ENCODE results near the gene PIGT. TPM values are rescaled to one million over a fixed set of nuclear protein-coding genes. Genes with fewer than 3 reads are reported as not detected.

The PIGT gene
- total RNA-seq (2022), result 239 and 259 TPM in 2 replicates
- Bru-seq, nascent RNA, result percentile 78 among the genes with signal in this experiment
- percentile 84 among the genes with signal in this experiment for BruChase-seq, experiment 1, labeled RNA remaining after a 2-hour chase
- BruChase-seq, experiment 2, labeled RNA remaining after a 6-hour chase, result percentile 84 among the genes with signal in this experiment
- long read RNA-seq, transcript PIGT-202 (12 exons, 2,245 nt), result major isoform, 398 of 579 reads
- long read RNA-seq, transcript PIGT-211 (11 exons, 2,032 nt), result minor isoform, 11 of 579 reads
- long read RNA-seq, transcript PIGT-201 (10 exons, 1,880 nt), result minor isoform, 30 of 579 reads
- long read RNA-seq, transcript PIGT-203 (11 exons, 1,971 nt), result minor isoform, 22 of 579 reads
- long read RNA-seq, partial matches to known transcripts, result 52 of 579 reads
- long read RNA-seq, other reads (novel, unspliced or antisense), result 30 of 579 reads

GRCh38 chr20:45415822-45416637 is at the start of gene PIGT:
Gene PIGT (plus strand): TSS chr20:45416141. CDS start chr20:45416157, 16 bp downstream.
- Histone ChIP-seq H3K9me3 (no peaks in the 10 kb centered on the region), H3K4me1 (peaks cover 13% of the 10 kb centered on the region; the same call in 1 of the 2 replicates), H3K4me3 (ENCODE audit: low read depth, low read length) (peak within 1 kb of the TSS; percentile 89), H3K36me3 (ENCODE audit: control insufficient read depth, insufficient read depth, low read length) (peaks cover 9% of the 10 kb centered on the region; the same call in 1 of the 2 replicates), H3K27me3 (replicated peaks; ENCODE audit: control insufficient read depth, insufficient read depth, low read length) (no peaks in the 10 kb centered on the region)
- no peaks in the 10 kb centered on the region for H3K9me3 Mint-ChIP-seq (ENCODE audit: unreplicated experiment)
- BruUV-seq (replicated peaks), result no TSS peak
- ChIA-PET CTCF (interaction anchor here (0.7 to 2.1 kb wide), 15 partner anchors 9 to 355 kb away, joined by 3 to 19 read pairs (median 6); partner anchors contain the start of gene SYS1), POLR2A (interaction anchor here (0.5 to 1.7 kb wide), 14 partner anchors 9 to 1825 kb away, joined by 3 to 29 read pairs (median 4); partner anchors contain the start of genes IFT52 and SYS1)
- no peaks in the 10 kb centered on the region for H3K27me3 Mint-ChIP-seq (ENCODE audit: insufficient read depth, unreplicated experiment)
- H3K4me1 Mint-ChIP-seq (ENCODE audit: low read depth, unreplicated experiment), result peaks cover 6% of the 10 kb centered on the region
- peak; percentile 95 for DNase-seq
- peak within 1 kb of the TSS; percentile 87 for H3K4me3 Mint-ChIP-seq (ENCODE audit: unreplicated experiment)
- intact Hi-C loops (cut with micrococcal nuclease; ENCODE audit: unreplicated experiment), result loop anchor here (1.0 to 2.0 kb wide), 5 partner anchors 10 to 441 kb away; partner anchors contain the start of genes ACOT8, SYS1 and ZSWIM3
- TF ChIP-seq CTCF (IDR thresholded peaks at IDR 0.05; ENCODE audit: insufficient read depth in 1 of 2, low read depth in 1 of 2, low read length in 1 of 2, severe bottlenecking in 1 of 2, unreplicated experiment in 1 of 2), result peak in 1 of 2 experiments; percentile 30
- peak within 1 kb of the TSS; percentile 92 for H3K27ac Mint-ChIP-seq (ENCODE audit: unreplicated experiment)
- peaks cover 14% of the 10 kb centered on the region for H3K36me3 Mint-ChIP-seq (ENCODE audit: insufficient read depth, unreplicated experiment)

GRCh38 chr20:45366192-45366591 is 49.7 kb upstream of the PIGT start:
- Mint-ChIP-seq H3K4me3 (ENCODE audit: unreplicated experiment) (no peak overlapping the region), H3K27me3 (ENCODE audit: insufficient read depth, unreplicated experiment) (no peaks in the 10 kb centered on the region), H3K36me3 (ENCODE audit: insufficient read depth, unreplicated experiment) (peaks cover 39% of the 10 kb centered on the region), H3K4me1 (ENCODE audit: low read depth, unreplicated experiment) (peaks cover 15% of the 10 kb centered on the region), H3K27ac (ENCODE audit: unreplicated experiment) (no peak overlapping the region), H3K9me3 (ENCODE audit: unreplicated experiment) (no peaks in the 10 kb centered on the region)
- ChIA-PET POLR2A (interaction anchor here (10.3 kb wide), 1 partner anchor 22 kb away, joined by 229 read pairs; the partner anchor contains the start of gene SDC4), CTCF (interaction anchor here (1.3 to 8.0 kb wide), 2 partner anchors 8 to 43 kb away, joined by 4 to 134 read pairs; no protein-coding TSS in a partner anchor)
- Histone ChIP-seq H3K4me3 (ENCODE audit: low read depth, low read length) (no peak overlapping the region), H3K36me3 (ENCODE audit: control insufficient read depth, insufficient read depth, low read length) (peaks cover 4% of the 10 kb centered on the region), H3K27me3 (replicated peaks; ENCODE audit: control insufficient read depth, insufficient read depth, low read length) (no peaks in the 10 kb centered on the region), H3K4me1 (peaks cover 14% of the 10 kb centered on the region), H3K9me3 (no peaks in the 10 kb centered on the region)
- no peak for TF ChIP-seq CTCF (IDR thresholded peaks at IDR 0.05; ENCODE audit: insufficient read depth in 1 of 2, low read depth in 1 of 2, low read length in 1 of 2, severe bottlenecking in 1 of 2, unreplicated experiment in 1 of 2)
- intact Hi-C loops (cut with micrococcal nuclease; ENCODE audit: unreplicated experiment), result no loop called here
- no TSS peak for BruUV-seq (replicated peaks)
- DNase-seq, result no peak

GRCh38 chr20:45366631-45367030 is 49.3 kb upstream of the PIGT start:
- ChIA-PET CTCF (interaction anchor here (8.0 kb wide), 1 partner anchor 43 kb away, joined by 134 read pairs; no protein-coding TSS in a partner anchor), POLR2A (interaction anchor here (10.3 kb wide), 1 partner anchor 22 kb away, joined by 229 read pairs; the partner anchor contains the start of gene SDC4)
- Histone ChIP-seq H3K9me3 (no peaks in the 10 kb centered on the region), H3K4me1 (peaks cover 10% of the 10 kb centered on the region), H3K27me3 (replicated peaks; ENCODE audit: control insufficient read depth, insufficient read depth, low read length) (no peaks in the 10 kb centered on the region), H3K4me3 (ENCODE audit: low read depth, low read length) (no peak overlapping the region), H3K36me3 (ENCODE audit: control insufficient read depth, insufficient read depth, low read length) (peaks cover 4% of the 10 kb centered on the region)
- no peak for TF ChIP-seq CTCF (IDR thresholded peaks at IDR 0.05; ENCODE audit: insufficient read depth in 1 of 2, low read depth in 1 of 2, low read length in 1 of 2, severe bottlenecking in 1 of 2, unreplicated experiment in 1 of 2)
- no peaks in the 10 kb centered on the region for H3K9me3 Mint-ChIP-seq (ENCODE audit: unreplicated experiment)
- H3K4me1 Mint-ChIP-seq (ENCODE audit: low read depth, unreplicated experiment), result peaks cover 14% of the 10 kb centered on the region
- intact Hi-C loops (cut with micrococcal nuclease; ENCODE audit: unreplicated experiment), result no loop called here
- BruUV-seq (replicated peaks), result no TSS peak
- no peak overlapping the region for H3K4me3 Mint-ChIP-seq (ENCODE audit: unreplicated experiment)
- H3K36me3 Mint-ChIP-seq (ENCODE audit: insufficient read depth, unreplicated experiment), result peaks cover 36% of the 10 kb centered on the region
- no peaks in the 10 kb centered on the region for H3K27me3 Mint-ChIP-seq (ENCODE audit: insufficient read depth, unreplicated experiment)
- H3K27ac Mint-ChIP-seq (ENCODE audit: unreplicated experiment), result no peak overlapping the region
- no peak for DNase-seq

All from Caco-2 (cell line).